Stimulated activated CD4-positive, alpha-beta T cell treated with anti-CD3 and anti-CD28 coated beads, TNF-alpha, amount 100 ng/mL, for 24 hours (primary cell): ENCODE data around the gene PRKN.

Experiments
- DNase-seq, 3 experiments: peaks; one replicate each; pipeline ENCODE4 v3.0.0-alpha.2; 2020; ENCODE audit warnings: low read depth in 3 of 3

The PRKN gene

DNA sequence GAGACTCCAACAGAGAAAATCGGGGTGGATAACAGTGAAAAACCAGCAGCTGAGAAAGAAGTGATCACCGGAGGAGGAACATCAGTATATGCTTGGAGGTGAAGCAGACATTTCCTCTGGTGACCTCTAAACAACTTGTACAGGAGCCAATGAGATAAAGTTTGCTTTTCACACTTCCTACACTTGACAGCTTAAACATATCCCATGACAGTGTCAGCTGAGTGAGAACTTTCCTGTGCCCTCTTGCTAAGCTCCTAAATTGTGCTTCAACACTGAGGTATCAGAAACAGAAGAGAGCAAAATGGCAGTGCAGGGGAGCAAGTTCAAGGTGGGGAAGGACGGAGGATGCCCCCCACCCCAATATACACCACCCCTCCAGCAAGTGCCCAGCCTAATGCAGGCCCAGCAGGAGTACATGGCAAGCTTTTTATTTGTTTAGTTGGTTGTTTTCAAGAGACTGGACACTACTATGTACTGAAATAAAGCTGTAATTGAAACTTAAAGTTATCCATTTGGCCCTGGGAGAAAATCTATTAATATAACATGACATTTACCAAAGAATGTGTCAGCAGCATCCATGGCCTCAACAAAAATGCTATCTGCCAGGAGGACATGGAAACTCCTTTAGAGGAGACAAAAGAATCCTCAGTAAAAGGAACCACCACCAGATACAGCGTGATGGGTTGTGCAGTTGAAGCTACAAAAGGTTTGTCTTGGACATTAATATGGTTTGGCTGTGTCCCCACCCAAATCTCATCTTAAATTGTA lies 540.2 kb downstream of the PRKN start:
- no peak for DNase-seq

DNA sequence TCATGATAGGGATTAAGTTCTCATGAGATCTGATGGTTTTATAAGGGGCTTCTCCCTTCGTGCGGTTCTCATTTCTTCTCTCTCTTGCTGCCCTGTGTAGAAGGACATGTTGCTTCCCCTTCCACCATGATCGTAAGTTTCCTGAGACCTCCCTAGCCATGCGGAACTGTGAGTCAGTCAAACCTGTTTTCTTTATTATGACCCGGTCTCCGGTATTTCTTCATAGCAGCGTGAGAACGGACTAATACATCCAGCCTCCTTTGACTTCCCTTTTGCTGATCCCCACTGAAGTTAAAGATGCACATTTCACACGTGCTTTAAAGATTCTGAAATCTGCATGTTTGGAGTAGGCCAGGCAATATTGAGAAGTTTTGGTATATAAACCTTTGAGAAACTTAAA lies 543.1 kb downstream of the PRKN start:
- DNase-seq, result no peak

DNA sequence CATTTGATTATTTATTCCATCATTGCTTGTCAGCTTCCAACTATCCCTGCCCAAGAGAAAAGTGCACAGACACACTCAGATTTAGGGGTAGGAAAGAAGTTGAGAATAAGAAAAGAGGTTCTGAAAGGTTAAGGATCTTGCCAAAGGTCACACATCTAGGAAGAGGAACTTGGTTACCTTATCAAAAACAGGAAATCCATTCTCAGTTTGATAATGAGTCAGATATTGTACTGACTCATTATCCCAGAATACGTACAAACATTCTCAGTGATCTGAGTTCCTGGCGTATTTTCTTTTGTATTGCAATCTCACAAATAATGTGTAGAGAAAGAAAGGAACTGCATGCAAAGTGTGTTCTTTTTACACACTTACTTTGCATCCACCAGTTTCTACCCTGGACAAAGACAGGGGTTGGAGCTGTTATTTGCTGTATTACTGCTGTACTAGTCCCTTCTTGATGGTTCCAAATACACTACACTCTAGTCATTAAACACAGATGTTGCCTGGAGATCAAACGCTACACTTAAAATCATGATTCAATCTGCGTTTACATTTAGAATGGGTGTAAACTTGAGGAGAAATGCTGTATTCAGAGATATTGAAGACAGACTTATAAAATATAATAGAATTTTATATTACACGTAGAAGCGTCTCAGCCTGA lies 545.7 kb downstream of the PRKN start:
- DNase-seq, result no peak

DNA sequence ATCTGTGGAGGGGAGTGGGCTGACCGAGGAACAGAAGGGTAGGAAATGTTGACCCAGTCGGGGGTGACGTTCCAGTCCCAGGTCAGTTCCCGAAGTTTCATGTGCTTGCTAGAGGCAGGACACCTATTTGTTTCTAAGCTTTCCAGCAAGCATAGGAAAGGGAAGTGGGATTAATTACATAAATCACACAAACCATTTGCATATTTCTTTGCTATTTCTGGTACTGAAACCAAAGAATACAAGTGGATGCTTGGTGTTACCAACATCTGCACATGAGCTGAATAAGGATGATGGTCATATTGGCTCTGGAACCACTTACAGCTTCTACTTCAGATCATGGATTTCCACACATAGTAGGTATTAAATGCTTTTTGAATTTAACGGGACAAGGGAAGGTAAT lies 546.5 kb downstream of the PRKN start:
- no peak for DNase-seq

DNA sequence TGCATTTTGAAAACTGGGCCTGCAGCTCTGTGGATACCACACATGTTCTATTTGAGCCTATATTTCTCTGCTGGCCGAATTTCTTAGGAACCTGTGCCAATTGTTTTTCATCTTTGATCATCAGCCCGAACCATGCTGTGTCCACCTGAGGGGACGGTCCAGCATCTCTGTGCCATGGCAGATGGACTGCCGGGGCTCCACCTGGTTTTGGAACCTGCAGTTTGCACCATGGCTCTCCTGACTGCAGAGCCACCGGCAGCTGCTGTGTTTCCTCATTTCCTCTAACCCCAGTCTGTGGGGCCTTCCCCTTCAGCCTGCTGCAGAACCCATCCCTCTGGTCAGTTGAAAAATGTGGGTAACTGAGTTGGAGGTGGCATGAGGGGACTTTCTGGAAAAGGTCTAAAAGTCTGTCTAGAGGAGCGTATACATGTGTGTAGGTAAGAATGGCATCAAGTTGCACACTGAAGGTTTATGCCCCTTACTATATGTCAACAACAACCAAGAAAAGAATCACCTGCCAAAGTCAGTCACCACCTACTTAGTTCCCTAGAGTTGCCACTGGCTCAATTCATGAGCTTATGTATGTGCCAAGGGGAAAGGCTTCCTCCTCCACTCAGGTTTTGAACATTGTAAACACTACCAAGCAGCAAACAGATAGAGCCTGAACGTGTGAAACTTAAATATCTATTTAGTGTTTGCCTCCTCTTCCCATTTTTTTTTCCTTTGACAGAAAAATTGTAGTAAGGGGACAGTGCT lies 548.2 kb downstream of the PRKN start:
- DNase-seq, result no peak

- DNase-seq, result no peak
These were observed 548.9 kb downstream of the PRKN start for GRCh38 chr6:162178666-162179065.

GRCh38 chr6:162178266-162178665 lies 549.3 kb downstream of the PRKN start:
- no peak for DNase-seq

- no peak for DNase-seq
These were observed 549.8 kb downstream of the PRKN start for GRCh38 chr6:162177746-162178145.

DNA sequence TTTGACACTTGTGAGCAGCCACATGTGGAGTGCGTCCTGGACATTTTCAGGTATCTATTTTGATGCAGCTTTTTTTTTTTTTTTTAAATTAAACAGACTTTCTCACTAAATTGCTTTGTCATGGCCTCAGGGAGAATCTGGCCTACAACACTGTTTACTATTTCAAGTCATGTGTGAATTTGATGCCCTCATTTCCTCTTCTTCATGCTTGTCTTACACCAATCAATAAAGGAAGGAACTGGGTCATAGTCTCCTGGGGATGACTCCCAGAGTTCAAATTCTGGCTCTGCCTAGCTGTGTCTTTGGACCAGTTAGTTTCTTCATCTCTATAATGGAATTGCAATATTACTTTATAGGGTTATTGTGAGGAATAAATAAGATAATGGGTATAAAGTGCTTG lies 554.1 kb downstream of the PRKN start:
- DNase-seq, result no peak

DNA sequence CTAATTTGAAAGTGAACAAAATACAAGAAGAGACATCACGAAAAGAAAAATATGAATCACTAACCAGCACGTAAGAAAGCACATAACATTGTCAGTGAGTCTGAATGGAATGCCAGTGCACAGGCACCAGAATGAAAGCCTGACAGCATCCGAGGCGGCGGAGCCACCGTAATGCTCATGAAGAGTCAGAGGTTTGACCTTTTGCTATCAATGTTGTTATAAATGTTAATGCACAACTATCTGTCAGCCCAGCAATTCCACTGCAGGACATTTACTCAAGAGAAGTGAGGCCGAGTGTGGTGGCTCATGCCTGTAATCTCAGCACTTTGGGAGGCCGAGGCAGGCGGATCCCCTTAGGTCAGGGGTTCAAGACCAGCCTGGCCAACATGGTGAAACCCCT lies 562.1 kb downstream of the PRKN start:
- DNase-seq, result no peak

DNA sequence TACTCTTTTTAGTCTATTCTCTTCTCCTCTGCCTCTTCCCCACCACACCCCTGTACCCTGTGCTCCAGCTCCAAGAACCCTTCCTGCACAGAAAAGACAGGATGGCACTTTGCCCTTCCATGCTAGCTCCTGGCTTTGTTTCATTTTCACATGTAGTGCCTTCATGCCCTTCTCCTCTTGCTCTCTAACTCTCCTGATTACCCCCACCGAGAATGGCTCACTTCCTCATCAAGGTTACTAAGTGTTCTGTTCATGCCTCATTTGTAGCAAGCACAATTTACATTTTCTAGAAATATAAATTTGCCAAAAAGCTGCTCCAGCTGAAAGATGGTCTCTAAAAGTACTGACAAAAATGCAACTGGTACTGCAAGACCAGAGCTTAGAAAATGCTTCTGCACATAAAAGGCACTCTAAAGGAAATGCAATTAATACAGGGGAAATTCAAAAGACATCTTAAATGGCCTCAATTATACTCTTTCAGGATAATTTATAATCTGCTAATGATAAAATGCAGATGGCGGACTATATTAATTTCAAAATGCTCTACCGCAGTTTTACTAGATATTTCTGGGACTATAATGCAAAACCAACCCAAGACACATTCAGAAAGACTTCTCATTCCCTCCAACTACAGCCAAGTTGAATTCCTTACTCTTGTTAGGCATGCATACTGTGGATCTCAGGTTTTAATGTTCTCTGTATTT lies 570.2 kb downstream of the PRKN start:
- DNase-seq, result no peak

GRCh38 chr6:162156146-162156545 lies 571.4 kb downstream of the PRKN start:
- DNase-seq, result no peak

DNA sequence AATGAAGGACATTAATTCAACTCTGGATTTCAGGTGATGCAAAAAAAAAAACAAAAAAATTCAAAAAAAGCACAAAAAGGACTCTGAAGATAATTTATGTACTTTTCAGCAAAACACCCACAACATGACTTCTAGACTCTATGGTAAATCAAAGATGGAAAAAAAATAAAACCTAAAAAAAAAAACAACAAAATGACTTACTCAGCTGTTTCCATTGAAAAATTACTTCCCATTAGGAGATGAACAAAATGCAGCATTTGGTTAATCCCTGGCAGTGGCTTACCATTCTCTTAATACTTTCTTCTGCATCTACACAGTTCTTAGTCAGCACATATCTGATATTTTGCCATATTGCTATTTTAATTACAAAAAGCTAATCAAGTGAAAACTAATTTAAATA lies 572.6 kb downstream of the PRKN start:
- no peak for DNase-seq

DNA sequence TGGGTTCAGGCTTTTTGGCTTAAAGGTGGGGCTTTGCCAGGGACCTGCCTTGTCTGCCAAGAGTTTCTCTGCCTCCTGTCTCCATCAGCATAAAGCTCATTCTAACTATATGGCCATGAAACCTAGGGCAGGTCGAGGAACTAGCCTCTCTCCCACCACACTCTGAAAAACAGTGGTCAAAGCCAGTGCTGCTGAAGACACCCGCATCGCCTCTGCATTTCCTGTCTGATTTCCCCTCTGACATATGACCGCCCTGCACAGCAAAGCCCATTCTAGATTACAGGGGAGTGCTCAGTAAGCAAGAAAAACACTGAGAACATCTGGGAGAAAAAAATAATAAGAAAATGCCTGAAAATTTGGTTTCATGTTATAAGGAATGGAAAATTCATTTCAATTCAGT lies 573.6 kb downstream of the PRKN start:
- no peak for DNase-seq

DNA sequence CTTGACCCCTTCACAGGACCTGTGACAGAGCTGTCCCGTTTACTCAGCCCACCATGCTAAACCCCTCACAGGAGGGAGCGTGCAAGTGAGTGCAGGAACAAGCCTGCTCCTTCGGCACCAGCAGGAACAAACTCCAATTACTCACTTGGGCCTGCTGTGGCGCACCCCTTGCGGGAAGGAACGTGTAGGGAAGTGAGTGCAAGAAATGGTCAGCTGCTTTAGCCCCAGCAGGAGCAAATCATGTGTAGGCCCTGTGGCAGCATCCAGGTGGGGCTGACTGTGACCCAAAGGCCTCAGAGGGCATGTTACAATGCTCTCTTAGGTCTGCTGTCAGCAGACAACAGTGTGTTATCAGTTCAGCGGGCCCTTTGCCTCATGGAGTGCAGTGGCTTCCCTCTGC lies 574.4 kb downstream of the PRKN start:
- no peak for DNase-seq

GRCh38 chr6:162151021-162151665 lies 576.4 kb downstream of the PRKN start:
- no peak for DNase-seq

DNA sequence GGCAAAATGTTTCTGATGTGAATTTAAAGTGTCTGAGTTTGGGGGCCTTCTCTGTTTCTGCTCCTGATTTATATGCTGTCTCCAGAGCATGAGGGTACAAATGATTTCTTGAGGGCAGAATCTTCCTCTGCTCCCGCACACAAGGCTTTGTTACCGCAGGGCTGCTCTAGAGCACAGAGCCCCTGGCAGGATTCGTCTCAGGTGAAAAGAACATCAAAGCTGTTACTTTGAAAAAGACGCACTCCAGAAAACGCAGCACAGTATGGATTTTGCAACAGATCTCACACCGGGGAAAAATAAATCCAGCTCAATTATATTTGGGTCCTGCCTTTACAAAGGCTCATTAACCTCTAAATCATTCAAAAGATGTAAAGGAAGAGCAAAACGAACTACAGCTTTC lies 577.3 kb downstream of the PRKN start:
- no peak for DNase-seq

- DNase-seq, result no peak
These were observed 577.8 kb downstream of the PRKN start for GRCh38 chr6:162149786-162150185.

GRCh38 chr6:162147805-162148204 lies 579.8 kb downstream of the PRKN start:
- DNase-seq, result no peak

- DNase-seq, result no peak
These were observed 580.3 kb downstream of the PRKN start for GRCh38 chr6:162147281-162147680.

- DNase-seq, result no peak
These were observed 587.2 kb downstream of the PRKN start for GRCh38 chr6:162140251-162140852.
